ENCODE results near the gene CSMD2.

The CSMD2 gene

GRCh38 chr1:34060901-34061415 is 104.1 kb downstream of the CSMD2 start:
- TF ChIP-seq CTCF (conservative IDR thresholded peaks at IDR 0.05), result no peak
- no peak overlapping the region for H3K27ac ChIP-seq

GRCh38 chr1:34060187-34060730 is 104.8 kb downstream of the CSMD2 start:
- no peak for TF ChIP-seq CTCF (conservative IDR thresholded peaks at IDR 0.05)
- H3K27ac ChIP-seq, result no peak overlapping the region

GRCh38 chr1:34057347-34058130 is 107.5 kb downstream of the CSMD2 start:
- no peak overlapping the region for H3K27ac ChIP-seq
- TF ChIP-seq CTCF (conservative IDR thresholded peaks at IDR 0.05), result no peak

GRCh38 chr1:34055818-34056217 is 109.2 kb downstream of the CSMD2 start:
- TF ChIP-seq CTCF (conservative IDR thresholded peaks at IDR 0.05), result no peak
- no peak overlapping the region for H3K27ac ChIP-seq

- TF ChIP-seq CTCF (conservative IDR thresholded peaks at IDR 0.05), result no peak
These were observed 110.1 kb downstream of the CSMD2 start for GRCh38 chr1:34054920-34055319.

GRCh38 chr1:34053660-34054059 is 111.4 kb downstream of the CSMD2 start:
- no peak for TF ChIP-seq CTCF (conservative IDR thresholded peaks at IDR 0.05)
- no peak overlapping the region for H3K27ac ChIP-seq

More at GRCh38 chr1:34054920-34055319, 110.1 kb downstream of the CSMD2 start:
- no peak overlapping the region for H3K27ac ChIP-seq

GRCh38 chr1:34052565-34052964 is 112.5 kb downstream of the CSMD2 start:
- H3K27ac ChIP-seq, result no peak overlapping the region
- no peak for TF ChIP-seq CTCF (conservative IDR thresholded peaks at IDR 0.05)

All from VCaP (cell line).